Hepatocyte (in vitro differentiated cells): ENCODE measurements around the gene MIR17HG.
A peak's percentile ranks its signal among the peaks of the same experiment; 100 is the strongest.

Source experiments
- EZH2 ChIP-seq: fragments of 200-600 bp; sonication (generic); IDR thresholded peaks from 2 replicates; pipeline ENCODE4 v1.6.1; 2016; ENCODE audit warnings: antibody characterized with exemption, mild to moderate bottlenecking, borderline replicate concordance
- EZH2phosphoT487 ChIP-seq: fragments of 200-600 bp; sonication (generic); IDR thresholded peaks from one replicate; pipeline ENCODE4 v1.6.1; 2018; ENCODE audit warnings: antibody characterized with exemption, mild to moderate bottlenecking, low read depth, moderate library complexity; ENCODE audit not compliant: unreplicated experiment, severe bottlenecking
- TF ChIP-seq, protein P1 (sequence below): fragments of 200-600 bp; sonication (generic); IDR thresholded peaks from 2 replicates; pipeline ENCODE4 v1.5.1; 2016; ENCODE audit warnings: antibody characterized with exemption, mild to moderate bottlenecking; ENCODE audit not compliant: poor library complexity

DNA sequence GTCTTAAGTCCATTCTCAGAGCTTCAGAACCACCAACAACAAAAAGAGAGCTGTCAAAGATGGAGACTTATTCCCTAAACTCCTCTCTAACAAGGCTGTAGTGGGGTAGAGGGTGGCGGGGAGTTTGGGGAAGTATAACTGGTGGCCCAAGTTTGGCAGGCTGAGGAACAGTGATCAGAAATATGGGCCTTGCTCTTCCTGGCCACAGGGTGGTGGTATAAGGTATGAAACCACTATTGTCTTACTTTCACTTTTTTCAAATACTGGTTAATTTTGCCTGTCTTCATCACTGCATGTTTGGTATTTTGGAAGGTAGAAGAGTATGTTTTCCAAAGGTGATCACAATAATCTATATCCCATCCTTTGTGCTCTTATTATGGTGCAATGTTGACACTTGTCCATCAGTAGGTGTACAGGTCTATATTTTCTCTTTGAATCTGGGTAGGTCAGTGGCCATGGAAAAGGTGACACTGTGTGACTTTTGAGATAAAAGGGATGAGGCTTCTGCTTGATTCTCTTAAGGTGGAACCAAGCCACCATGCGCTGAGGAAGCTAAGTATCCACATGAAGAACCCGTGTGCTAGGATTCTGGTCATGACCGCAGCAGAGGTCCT is 27.7 kb downstream of the MIR17HG start:
- TF ChIP-seq EZH2 (no peak), EZH2phosphoT487 (no peak)
- TF ChIP-seq, protein P1, sequence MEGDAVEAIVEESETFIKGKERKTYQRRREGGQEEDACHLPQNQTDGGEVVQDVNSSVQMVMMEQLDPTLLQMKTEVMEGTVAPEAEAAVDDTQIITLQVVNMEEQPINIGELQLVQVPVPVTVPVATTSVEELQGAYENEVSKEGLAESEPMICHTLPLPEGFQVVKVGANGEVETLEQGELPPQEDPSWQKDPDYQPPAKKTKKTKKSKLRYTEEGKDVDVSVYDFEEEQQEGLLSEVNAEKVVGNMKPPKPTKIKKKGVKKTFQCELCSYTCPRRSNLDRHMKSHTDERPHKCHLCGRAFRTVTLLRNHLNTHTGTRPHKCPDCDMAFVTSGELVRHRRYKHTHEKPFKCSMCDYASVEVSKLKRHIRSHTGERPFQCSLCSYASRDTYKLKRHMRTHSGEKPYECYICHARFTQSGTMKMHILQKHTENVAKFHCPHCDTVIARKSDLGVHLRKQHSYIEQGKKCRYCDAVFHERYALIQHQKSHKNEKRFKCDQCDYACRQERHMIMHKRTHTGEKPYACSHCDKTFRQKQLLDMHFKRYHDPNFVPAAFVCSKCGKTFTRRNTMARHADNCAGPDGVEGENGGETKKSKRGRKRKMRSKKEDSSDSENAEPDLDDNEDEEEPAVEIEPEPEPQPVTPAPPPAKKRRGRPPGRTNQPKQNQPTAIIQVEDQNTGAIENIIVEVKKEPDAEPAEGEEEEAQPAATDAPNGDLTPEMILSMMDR = peak; percentile 55
